ENCODE measurements around the gene NDUFA13.

DNA sequence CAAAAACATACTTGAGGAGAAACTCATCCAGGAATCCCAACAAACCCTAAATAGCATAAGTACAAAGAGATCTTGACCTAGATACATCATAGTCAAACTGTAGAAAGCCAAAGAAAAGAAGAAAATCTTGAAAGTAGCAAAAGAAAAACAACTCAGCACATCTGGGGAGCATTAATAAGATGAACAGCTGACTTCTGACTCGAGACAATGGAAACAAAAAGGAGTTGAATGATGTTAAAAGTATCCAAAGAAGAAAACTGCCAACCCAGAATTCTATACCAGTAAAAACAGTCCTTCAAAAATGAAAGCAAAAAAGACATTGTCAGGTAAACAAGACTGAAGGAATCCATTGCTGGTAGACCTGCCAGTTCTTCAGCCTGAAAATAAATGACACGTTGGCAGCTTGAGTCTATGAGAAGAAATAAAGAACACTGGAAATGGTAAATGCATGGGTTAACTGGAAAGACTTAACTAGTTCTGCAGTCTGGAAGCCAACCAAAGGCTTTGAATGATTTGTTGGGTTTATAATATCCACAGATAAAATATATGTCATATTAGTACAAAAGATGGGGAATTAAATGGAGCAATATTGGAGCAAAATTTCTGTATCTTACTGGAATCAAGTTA is 47.5 kb upstream of the NDUFA13 start:
- TF ChIP-seq, protein P1, sequence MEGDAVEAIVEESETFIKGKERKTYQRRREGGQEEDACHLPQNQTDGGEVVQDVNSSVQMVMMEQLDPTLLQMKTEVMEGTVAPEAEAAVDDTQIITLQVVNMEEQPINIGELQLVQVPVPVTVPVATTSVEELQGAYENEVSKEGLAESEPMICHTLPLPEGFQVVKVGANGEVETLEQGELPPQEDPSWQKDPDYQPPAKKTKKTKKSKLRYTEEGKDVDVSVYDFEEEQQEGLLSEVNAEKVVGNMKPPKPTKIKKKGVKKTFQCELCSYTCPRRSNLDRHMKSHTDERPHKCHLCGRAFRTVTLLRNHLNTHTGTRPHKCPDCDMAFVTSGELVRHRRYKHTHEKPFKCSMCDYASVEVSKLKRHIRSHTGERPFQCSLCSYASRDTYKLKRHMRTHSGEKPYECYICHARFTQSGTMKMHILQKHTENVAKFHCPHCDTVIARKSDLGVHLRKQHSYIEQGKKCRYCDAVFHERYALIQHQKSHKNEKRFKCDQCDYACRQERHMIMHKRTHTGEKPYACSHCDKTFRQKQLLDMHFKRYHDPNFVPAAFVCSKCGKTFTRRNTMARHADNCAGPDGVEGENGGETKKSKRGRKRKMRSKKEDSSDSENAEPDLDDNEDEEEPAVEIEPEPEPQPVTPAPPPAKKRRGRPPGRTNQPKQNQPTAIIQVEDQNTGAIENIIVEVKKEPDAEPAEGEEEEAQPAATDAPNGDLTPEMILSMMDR (conservative IDR thresholded peaks at IDR 0.05): no peak
- no peak for TF ChIP-seq EZH2 (IDR thresholded peaks at IDR 0.05; ENCODE audit: low read depth)
